SK-N-SH treated with all-trans-retinoic acid at 6 μM for 48 hours (cell line): Measurements from ENCODE around the gene TNIK.

ENCODE experiments used
- CSRNP3 ChIP-seq: fragments of 250-450 bp; sonication (Bioruptor Pico); IDR thresholded peaks from 2 replicates; pipeline ENCODE4 v1.5.1; 2021; ENCODE audit warnings: mild to moderate bottlenecking, moderate library complexity
- PATZ1 ChIP-seq: fragments of 250-450 bp; sonication (Bioruptor Pico); IDR thresholded peaks from 2 replicates; pipeline ENCODE4 v1.8.0; 2020; ENCODE audit warnings: mild to moderate bottlenecking, moderate library complexity, borderline replicate concordance
- POU6F1 ChIP-seq: fragments of 250-450 bp; sonication (Bioruptor Pico); IDR thresholded peaks from 2 replicates; pipeline ENCODE4 v1.8.0; 2021; ENCODE audit warnings: low read depth, mild to moderate bottlenecking, moderate library complexity, borderline replicate concordance
- RARB ChIP-seq: fragments of 250-450 bp; sonication (Bioruptor Pico); IDR thresholded peaks from 2 replicates; pipeline ENCODE4 v1.8.0; 2021; ENCODE audit warnings: mild to moderate bottlenecking, moderate library complexity

GRCh38 chr3:171160325-171160724 lies 299.9 kb downstream of the TNIK start:
- no peak for TF ChIP-seq PATZ1 (CRISPR knock-in tag)
- no peak for TF ChIP-seq POU6F1
- TF ChIP-seq CSRNP3 (CRISPR knock-in tag): no peak
- no peak for TF ChIP-seq RARB (CRISPR knock-in tag)
